Activated T-cell treated with anti-CD3 and anti-CD28 coated beads, Interleukin-2, amount 50 U/mL, for 24 hours (primary cell): ENCODE results near the gene SCAF4.
"Not testable (repeated sequence)": the region's sequence is repeated elsewhere in the genome, so short reads cannot be mapped to it uniquely, and the experiment has no call there.

Experiments
- DNase-seq: peaks from one replicate; pipeline ENCODE4 v3.0.0-alpha.2; 2020
- H3K27ac Mint-ChIP-seq: 2 replicates; pipeline ENCODE4 v1.8.0; 2020; ENCODE audit warnings: mild to moderate bottlenecking, mixed read lengths
- H3K27me3 Mint-ChIP-seq: 2 replicates; pipeline ENCODE4 v1.8.0; 2020; ENCODE audit warnings: mixed read lengths
- H3K36me3 Mint-ChIP-seq: 2 replicates; pipeline ENCODE4 v1.8.0; 2020; ENCODE audit warnings: low read depth, mixed read lengths
- H3K4me1 Mint-ChIP-seq: 2 replicates; pipeline ENCODE4 v1.8.0; 2020; ENCODE audit warnings: low read depth, mixed read lengths
- H3K4me3 Mint-ChIP-seq: 2 replicates; pipeline ENCODE4 v1.8.0; 2020; ENCODE audit warnings: mild to moderate bottlenecking, moderate library complexity, mixed read lengths
- H3K9me3 Mint-ChIP-seq: 2 replicates; pipeline ENCODE4 v1.8.0; 2020; ENCODE audit warnings: mixed read lengths

The SCAF4 gene

DNA sequence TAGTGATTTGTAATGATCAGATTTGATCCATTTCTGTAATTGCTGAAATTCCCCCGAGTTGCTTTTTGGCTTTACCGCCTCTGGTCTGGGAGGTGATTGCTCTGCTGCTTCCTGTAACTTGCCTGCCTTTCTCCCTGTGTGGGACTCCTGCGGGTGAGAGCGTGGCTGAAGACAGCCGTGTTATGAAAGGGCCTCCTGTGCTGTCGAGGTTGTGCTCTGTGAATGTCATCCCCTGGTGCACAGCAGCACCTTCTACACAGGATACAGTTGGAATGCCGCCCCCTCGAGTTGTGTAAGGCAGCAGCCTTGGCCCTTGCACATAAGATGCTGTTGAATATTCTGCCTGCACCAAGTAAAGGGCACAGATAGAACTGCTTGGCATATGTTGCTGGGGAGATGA, 66.5 kb downstream of the SCAF4 start:
- Mint-ChIP-seq H3K27me3 (no peaks in the 10 kb centered on the region), H3K36me3 (peaks cover 98% of the 10 kb centered on the region), H3K4me3 (peak overlapping the region; percentile 50), H3K27ac (peak overlapping the region; percentile 60), H3K4me1 (peaks cover 94% of the 10 kb centered on the region), H3K9me3 (no peaks in the 10 kb centered on the region)
- no peak for DNase-seq

DNA sequence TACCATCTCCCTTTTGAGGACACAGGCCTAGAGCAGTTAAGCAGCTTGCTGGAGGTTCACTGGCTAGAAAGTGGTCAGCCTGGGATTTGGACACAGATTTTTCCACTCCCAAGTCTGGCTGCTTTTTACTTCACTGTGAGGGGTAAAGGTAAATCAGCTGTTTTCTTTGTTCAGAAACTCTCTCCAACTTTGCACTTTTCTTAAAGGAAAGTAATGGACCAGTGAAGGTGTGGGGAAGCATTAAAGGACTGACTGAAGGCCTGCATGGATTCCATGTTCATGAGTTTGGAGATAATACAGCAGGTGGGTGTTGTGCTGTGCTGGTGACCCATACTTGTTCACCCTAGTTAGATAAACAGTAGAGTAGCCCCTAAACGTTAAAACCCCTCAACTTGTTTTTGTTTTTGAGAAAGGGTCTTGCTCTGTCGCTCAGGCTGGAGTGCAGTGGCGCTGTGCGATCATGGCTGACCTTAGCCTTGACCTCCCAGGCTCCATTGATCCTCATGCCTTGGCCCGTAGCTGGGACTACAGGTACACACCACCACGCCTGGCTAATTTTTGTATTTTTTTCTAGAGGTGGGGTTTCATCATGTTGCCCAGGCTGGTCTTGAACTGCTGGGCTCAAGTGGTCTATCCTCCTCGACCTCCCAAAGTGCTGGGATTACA, 68.2 kb downstream of the SCAF4 start:
- Mint-ChIP-seq H3K27ac (peak overlapping the region; percentile 81), H3K4me1 (peaks cover 88% of the 10 kb centered on the region), H3K27me3 (no peaks in the 10 kb centered on the region), H3K9me3 (peaks cover 2% of the 10 kb centered on the region), H3K4me3 (no peak overlapping the region), H3K36me3 (peaks cover 91% of the 10 kb centered on the region)
- no peak for DNase-seq

DNA sequence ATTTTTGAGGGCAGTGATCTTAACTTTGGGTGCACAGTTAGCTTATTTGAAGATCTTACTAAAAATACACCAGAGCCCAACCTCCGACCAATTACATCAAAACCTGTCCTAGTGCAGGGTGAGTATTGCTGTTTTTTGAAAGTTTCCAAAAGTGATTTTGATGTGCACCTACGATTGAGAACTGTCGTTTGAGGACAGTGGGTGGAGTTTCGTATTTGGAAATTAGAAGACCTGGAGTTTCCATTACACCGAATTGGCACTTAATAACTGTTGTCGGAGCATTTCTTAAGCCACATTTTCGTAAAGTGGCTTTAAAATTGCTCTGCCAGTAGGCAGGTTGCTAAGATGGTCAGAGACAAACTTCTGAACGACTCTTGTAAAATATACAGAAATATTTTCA, 71.3 kb downstream of the SCAF4 start:
- no peak for DNase-seq
- Mint-ChIP-seq H3K4me1 (peaks cover 77% of the 10 kb centered on the region), H3K9me3 (peaks cover 2% of the 10 kb centered on the region), H3K4me3 (peak overlapping the region; percentile 95), H3K27me3 (no peaks in the 10 kb centered on the region), H3K27ac (peak overlapping the region; percentile 94), H3K36me3 (peaks cover 60% of the 10 kb centered on the region)

DNA sequence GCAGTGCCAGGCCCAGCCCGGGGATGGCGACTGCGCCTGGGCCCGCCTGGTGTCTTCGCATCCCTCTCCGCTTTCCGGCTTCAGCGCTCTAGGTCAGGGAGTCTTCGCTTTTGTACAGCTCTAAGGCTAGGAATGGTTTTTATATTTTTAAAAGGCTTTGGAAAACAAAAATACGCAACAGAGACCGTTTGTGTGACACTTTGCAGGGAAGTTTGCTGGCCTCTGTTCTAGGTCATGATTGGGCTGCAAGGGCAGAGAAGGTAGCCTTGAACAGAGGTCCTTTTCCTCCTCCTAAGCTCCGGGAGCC, 71.7 kb downstream of the SCAF4 start:
- peaks cover 56% of the 10 kb centered on the region for H3K36me3 Mint-ChIP-seq
- no peak for DNase-seq

DNA sequence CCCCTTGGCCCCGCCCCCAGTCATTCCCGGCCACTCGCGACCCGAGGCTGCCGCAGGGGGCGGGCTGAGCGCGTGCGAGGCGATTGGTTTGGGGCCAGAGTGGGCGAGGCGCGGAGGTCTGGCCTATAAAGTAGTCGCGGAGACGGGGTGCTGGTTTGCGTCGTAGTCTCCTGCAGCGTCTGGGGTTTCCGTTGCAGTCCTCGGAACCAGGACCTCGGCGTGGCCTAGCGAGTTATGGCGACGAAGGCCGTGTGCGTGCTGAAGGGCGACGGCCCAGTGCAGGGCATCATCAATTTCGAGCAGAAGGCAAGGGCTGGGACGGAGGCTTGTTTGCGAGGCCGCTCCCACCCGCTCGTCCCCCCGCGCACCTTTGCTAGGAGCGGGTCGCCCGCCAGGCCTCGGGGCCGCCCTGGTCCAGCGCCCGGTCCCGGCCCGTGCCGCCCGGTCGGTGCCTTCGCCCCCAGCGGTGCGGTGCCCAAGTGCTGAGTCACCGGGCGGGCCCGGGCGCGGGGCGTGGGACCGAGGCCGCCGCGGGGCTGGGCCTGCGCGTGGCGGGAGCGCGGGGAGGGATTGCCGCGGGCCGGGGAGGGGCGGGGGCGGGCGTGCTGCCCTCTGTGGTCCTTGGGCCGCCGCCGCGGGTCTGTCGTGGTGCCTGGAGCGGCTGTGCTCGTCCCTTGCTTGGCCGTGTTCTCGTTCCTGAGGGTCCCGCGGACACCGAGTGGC, 72.2 kb downstream of the SCAF4 start, which contains the start of gene SOD1:
Gene SOD1 (plus strand): TSS at position 158 of the 723 bp plus-strand sequence. CDS start 77 bp downstream, at position 235.
- H3K4me3 Mint-ChIP-seq: peak within 1 kb of the TSS; percentile 96
- H3K36me3 Mint-ChIP-seq: peaks cover 52% of the 10 kb centered on the region
- H3K27me3 Mint-ChIP-seq: no peaks in the 10 kb centered on the region
- peaks cover 2% of the 10 kb centered on the region for H3K9me3 Mint-ChIP-seq
- H3K27ac Mint-ChIP-seq: peak within 1 kb of the TSS; percentile 99
- DNase-seq: peak; percentile 96
- H3K4me1 Mint-ChIP-seq: peaks cover 79% of the 10 kb centered on the region

More for the DNA sequence above, 71.7 kb downstream of the SCAF4 start:
- Mint-ChIP-seq H3K27me3 (no peaks in the 10 kb centered on the region), H3K9me3 (peaks cover 2% of the 10 kb centered on the region), H3K4me3 (peak overlapping the region; percentile 95), H3K27ac (peak overlapping the region; percentile 94), H3K4me1 (peaks cover 77% of the 10 kb centered on the region)

DNA sequence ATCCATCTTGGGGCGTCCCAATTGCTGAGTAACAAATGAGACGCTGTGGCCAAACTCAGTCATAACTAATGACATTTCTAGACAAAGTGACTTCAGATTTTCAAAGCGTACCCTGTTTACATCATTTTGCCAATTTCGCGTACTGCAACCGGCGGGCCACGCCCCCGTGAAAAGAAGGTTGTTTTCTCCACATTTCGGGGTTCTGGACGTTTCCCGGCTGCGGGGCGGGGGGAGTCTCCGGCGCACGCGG, 72.7 kb downstream of the SCAF4 start:
- peak overlapping the region; percentile 99 for H3K27ac Mint-ChIP-seq
- DNase-seq: no peak
- peaks cover 48% of the 10 kb centered on the region for H3K36me3 Mint-ChIP-seq
- H3K4me3 Mint-ChIP-seq: peak overlapping the region; percentile 96
- H3K27me3 Mint-ChIP-seq: no peaks in the 10 kb centered on the region
- H3K9me3 Mint-ChIP-seq: peaks cover 2% of the 10 kb centered on the region
- H3K4me1 Mint-ChIP-seq: peaks cover 79% of the 10 kb centered on the region

DNA sequence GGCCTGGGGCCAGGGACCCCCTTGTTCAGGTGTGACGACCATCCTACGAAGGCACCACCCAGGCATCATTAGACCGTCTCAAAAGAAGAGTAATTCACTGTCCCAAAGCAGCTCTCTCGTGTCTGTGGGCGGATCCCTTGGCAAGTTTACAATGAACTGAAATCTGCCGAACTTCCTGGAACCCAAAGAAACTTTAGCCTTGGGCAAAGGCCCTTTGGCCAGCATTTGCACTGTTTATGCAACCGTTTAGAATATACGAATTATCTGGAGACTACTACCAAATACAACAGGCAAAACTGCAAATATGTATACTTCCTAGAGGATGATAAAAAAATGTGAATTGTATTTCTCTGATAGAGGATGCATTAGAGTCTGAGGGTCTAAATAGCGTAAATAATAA, 73.9 kb downstream of the SCAF4 start:
- Mint-ChIP-seq H3K4me1 (peaks cover 68% of the 10 kb centered on the region), H3K36me3 (peaks cover 36% of the 10 kb centered on the region), H3K27ac (no peak overlapping the region), H3K27me3 (no peaks in the 10 kb centered on the region), H3K9me3 (peaks cover 2% of the 10 kb centered on the region), H3K4me3 (no peak overlapping the region)
- DNase-seq: no peak

DNA sequence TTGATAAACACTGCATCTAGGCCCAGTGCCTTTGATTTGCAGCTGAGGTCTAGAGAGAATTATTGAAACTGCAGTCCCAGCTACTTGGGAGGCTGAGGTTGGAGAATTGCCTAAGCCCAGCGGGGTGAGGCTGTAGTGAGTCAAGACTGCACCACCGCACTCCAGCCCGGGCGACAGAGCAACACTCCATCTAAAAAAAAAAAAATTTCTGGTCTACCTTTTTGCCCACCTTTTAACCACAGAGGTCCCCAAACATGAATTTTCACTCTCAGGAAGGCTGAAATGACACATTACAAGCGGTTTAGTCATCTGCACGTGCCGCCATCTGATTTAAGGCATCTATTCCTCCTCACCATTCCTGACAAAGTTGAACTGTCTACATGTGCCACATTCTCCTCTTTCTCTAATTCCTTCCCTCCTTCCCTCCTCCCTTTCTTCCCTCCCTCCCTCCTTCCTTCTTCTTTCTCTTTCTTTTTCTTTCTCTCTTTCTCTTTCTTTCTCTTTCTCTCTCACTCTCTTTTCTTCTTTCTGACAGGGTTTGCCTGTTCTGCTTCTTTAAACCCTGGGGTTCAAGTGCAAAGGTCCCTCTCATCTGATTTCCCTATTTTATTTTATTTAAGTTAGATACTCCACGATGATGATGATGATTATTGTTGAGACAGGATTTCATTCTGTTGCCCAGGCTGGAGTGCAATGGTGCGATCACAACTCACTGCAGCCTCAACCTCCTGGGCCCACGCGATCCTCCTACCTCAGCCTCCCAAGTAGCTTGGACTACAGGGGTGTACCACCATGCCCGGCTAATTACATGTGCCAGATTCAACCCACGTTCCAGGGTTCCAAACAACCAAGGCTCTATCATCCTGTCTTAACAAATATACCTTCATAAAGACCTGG, 75.5 kb downstream of the SCAF4 start:
- H3K27ac Mint-ChIP-seq: peak overlapping the region; percentile 84
- peak; percentile 62 for DNase-seq
- peaks cover 20% of the 10 kb centered on the region for H3K36me3 Mint-ChIP-seq
- H3K9me3 Mint-ChIP-seq: peaks cover 2% of the 10 kb centered on the region
- no peaks in the 10 kb centered on the region for H3K27me3 Mint-ChIP-seq
- H3K4me1 Mint-ChIP-seq: peaks cover 52% of the 10 kb centered on the region
- H3K4me3 Mint-ChIP-seq: peak overlapping the region; percentile 10

DNA sequence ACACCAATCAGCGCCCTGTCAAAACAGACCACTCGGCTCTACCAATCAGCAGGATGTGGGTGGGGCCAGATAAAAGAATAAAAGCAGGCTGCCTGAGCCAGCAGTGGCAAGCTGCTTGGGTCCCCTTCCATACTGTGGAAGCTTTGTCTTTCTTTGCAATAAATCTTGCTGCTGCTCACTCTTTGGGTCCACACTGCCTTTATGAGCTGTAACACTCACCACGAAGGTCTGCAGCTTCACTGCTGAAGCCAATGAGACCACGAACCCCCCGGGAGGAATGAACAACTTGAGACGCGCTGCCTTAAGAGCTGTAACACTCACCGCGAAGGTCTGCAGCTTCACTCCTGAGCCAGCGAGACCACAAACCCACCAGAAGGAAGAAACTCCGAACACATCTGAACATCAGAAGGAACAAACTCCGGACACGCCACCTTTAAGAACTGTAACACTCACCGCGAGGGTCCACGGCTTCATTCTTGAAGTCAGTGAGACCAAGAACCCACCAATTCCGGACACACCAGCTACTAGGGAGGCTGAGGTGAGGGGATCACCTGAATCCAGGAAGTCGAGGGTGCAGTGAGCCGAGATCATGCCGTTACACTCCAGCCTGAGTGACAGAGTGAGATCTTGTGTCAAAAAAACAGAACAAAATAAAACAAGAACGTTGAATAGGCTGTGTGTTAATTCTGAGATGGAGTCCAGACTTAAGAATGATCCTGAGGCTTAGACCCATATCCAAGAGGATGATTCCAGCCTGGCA, 76.9 kb downstream of the SCAF4 start:
- peaks cover 40% of the 10 kb centered on the region for H3K4me1 Mint-ChIP-seq
- not testable (repeated sequence) for H3K9me3 Mint-ChIP-seq, H3K36me3 Mint-ChIP-seq, DNase-seq, H3K27me3 Mint-ChIP-seq
- peak overlapping the region; percentile 65 for H3K27ac Mint-ChIP-seq
- peak overlapping the region; percentile 58 for H3K4me3 Mint-ChIP-seq

DNA sequence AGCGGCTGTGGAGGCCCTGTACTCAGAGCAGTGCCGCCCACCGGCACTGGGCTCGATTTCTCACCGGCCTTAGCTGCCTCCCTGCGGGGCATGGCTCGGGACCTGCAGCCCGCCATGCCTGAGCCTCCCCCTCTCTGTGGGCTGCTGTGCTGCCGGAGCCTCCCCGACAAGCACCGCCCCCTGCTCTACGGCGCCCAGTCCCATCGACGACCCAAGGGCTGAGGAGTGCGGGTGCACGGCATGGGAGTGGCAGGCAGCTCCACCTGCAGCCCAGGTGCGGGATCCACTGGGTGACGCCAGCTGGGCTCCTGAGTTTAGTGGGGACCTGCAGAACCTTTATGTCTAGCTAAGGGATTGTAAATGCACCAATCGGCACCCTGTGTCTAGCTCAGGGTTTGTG, 77.6 kb downstream of the SCAF4 start:
- Mint-ChIP-seq H3K9me3 (peaks cover 5% of the 10 kb centered on the region), H3K27me3 (no peaks in the 10 kb centered on the region), H3K36me3 (peaks cover 3% of the 10 kb centered on the region), H3K4me1 (peaks cover 38% of the 10 kb centered on the region), H3K27ac (no peak overlapping the region), H3K4me3 (no peak overlapping the region)
- DNase-seq: no peak

DNA sequence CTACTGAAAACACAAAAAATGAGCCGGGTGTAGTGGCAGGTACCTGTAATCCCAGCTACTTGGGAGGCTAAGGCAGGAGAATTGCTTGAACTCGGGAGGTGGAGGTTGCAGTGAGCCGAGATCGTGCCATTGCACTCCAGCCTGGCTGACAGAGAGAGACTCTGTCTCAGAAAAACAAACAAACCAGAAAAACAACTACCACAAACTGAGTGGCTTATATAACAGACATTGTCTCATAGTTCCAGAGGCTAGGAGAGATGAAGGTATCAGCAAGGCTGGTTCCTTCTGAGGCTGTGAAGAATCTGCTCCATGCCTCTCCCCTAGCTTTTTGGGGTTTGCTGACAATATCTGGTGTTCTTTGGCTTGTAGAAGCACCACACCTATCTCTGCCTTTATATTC, 80.4 kb downstream of the SCAF4 start:
- H3K4me3 Mint-ChIP-seq, DNase-seq, H3K36me3 Mint-ChIP-seq, H3K27ac Mint-ChIP-seq, H3K27me3 Mint-ChIP-seq, H3K9me3 Mint-ChIP-seq: not testable (repeated sequence)
- peaks cover 21% of the 10 kb centered on the region for H3K4me1 Mint-ChIP-seq

DNA sequence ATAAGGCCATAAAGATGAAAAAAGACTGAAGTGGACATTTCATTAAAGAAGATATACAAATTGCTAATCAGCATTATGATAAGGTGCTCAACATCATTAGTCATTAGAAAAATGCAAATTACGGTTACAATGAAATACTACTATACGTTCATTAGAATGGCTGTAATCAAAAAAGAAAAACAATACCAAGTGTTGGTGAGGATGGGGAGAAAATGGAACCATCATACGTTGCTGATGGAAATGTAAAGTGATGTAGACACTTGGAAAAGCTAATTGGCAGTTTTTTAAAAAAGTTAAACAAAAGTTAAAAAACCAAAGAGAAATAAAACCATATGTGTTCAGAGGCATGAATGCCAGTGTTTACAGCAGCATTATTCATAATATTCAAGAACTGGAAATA, 81.0 kb downstream of the SCAF4 start:
- peaks cover 3% of the 10 kb centered on the region for H3K9me3 Mint-ChIP-seq
- H3K36me3 Mint-ChIP-seq: no peaks in the 10 kb centered on the region
- H3K27ac Mint-ChIP-seq: no peak overlapping the region
- H3K4me1 Mint-ChIP-seq: peaks cover 16% of the 10 kb centered on the region
- no peak overlapping the region for H3K4me3 Mint-ChIP-seq
- no peak for DNase-seq
- no peaks in the 10 kb centered on the region for H3K27me3 Mint-ChIP-seq

DNA sequence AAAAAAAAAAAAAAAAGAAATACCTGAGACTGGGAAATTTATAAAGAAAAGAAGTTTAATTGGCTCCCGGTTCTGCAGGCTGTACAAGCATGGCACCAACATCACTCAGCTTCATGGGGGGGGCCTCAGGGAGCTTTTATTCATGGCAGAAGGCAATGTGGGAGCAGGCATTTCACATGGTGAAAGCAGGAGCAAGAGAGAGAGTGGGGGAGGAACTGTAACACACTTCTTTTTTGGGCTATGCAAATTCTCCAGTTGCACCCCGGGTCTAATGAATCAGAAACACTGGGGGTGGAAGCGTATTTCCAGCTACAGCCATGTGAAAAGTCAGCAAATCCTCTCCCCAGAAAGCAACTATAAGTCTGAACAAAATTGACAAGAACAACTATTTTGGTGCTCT, 84.3 kb downstream of the SCAF4 start:
- Mint-ChIP-seq H3K27me3 (no peaks in the 10 kb centered on the region), H3K9me3 (peaks cover 3% of the 10 kb centered on the region), H3K36me3 (no peaks in the 10 kb centered on the region), H3K27ac (no peak overlapping the region), H3K4me1 (no peaks in the 10 kb centered on the region), H3K4me3 (no peak overlapping the region)
- DNase-seq: no peak

DNA sequence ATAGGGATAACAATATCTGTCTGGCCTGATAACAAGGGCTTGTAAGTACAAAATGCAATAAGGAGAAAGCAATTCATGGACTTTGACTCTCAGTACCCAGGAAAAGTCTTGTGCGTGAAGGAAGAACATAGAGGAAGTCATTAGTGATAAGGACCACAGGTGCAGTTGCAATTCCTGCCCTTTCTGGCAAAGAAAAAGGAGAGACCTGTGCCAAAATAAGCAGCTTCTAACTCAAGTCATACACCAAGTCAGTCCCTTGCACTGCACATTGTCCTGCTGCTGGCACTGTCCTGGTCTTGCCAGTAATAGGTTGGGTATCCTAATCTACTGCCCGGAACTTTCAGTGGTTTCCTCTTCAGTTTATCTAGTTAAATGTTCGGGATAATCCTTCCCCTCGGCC, 87.3 kb downstream of the SCAF4 start:
- DNase-seq: no peak
- Mint-ChIP-seq H3K4me3 (no peak overlapping the region), H3K27me3 (no peaks in the 10 kb centered on the region), H3K4me1 (no peaks in the 10 kb centered on the region), H3K9me3 (no peaks in the 10 kb centered on the region), H3K36me3 (no peaks in the 10 kb centered on the region), H3K27ac (no peak overlapping the region)
